Tibial artery (tissue), 4 donors: ENCODE results near the gene CLDN5.
"Not testable (repeated sequence)": the region's sequence is repeated elsewhere in the genome, so short reads cannot be mapped to it uniquely, and the experiment has no call there.

Experiments used
- DNase-seq, 2 donors: peaks; one replicate each; pipeline ENCODE4 v3.0.0-alpha.2; 2019
- H3K27ac ChIP-seq, 2 donors: fragments of 200-600 bp; sonication (generic) in 1 of 2; 1 replicate in 1 of 2; 2 replicates in 1 of 2; pipeline ENCODE4 v1.5.1; 2018 to 2019; ENCODE audit warnings: mild to moderate bottlenecking in 1 of 2
- H3K27me3 ChIP-seq, 2 donors: fragments of 200-600 bp; sonication (generic) in 1 of 2; one replicate each; pipeline versions ENCODE4 v1.5.1 to v1.6.0; 2016 to 2019
- H3K36me3 ChIP-seq, 3 donors: fragments of 200-600 bp; sonication (generic) in 2 of 3; one replicate each; pipeline ENCODE4 v1.5.1; 2016 to 2019; ENCODE audit warnings: mild to moderate bottlenecking in 2 of 3
- H3K4me1 ChIP-seq, 4 donors: fragments of 200-600 bp; sonication (generic) in 2 of 4; 1 replicate in 3 of 4; 2 replicates in 1 of 4; pipeline ENCODE4 v1.5.1; 2016 to 2019
- H3K4me3 ChIP-seq, 2 donors: fragments of 200-600 bp; sonication (generic) in 1 of 2; 1 replicate in 1 of 2; 2 replicates in 1 of 2; pipeline ENCODE4 v1.5.1; 2018 to 2019; ENCODE audit warnings: mild to moderate bottlenecking in 2 of 2
- H3K9me3 ChIP-seq, 3 donors: fragments of 200-600 bp; sonication (generic) in 1 of 3; one replicate each; pipeline ENCODE4 v1.5.1; 2016 to 2019
- intact Hi-C: fragments of 100-400 bp; cut with DNase I; formaldehyde crosslinking; loops from one replicate; pipeline ENCODE4 v1.15.0; 2023; ENCODE audit warnings: low total_unique reads
- TF ChIP-seq, protein P1 (sequence below), 2 experiments: fragments of 200-600 bp in 1 of 2; fragments of 450-650 bp in 1 of 2; IDR thresholded peaks; one replicate each; pipeline ENCODE4 v1.5.1; 2017 to 2019; ENCODE audit warnings: antibody characterized with exemption in 2 of 2, mild to moderate bottlenecking in 1 of 2, moderate library complexity in 1 of 2

Gene CLDN5

GRCh38 chr22:19536564-19536963 lies 12.4 kb upstream of the CLDN5 start:
- H3K4me1 ChIP-seq = no peaks in the 10 kb centered on the region
- H3K4me3 ChIP-seq = no peak overlapping the region
- H3K36me3 ChIP-seq = no peaks in the 10 kb centered on the region
- H3K9me3 ChIP-seq = no peaks in the 10 kb centered on the region
- H3K27me3 ChIP-seq = peaks cover 0 to 4% of the 10 kb centered on the region in 2 donors
- intact Hi-C loops = no loop called here
- TF ChIP-seq, protein P1, sequence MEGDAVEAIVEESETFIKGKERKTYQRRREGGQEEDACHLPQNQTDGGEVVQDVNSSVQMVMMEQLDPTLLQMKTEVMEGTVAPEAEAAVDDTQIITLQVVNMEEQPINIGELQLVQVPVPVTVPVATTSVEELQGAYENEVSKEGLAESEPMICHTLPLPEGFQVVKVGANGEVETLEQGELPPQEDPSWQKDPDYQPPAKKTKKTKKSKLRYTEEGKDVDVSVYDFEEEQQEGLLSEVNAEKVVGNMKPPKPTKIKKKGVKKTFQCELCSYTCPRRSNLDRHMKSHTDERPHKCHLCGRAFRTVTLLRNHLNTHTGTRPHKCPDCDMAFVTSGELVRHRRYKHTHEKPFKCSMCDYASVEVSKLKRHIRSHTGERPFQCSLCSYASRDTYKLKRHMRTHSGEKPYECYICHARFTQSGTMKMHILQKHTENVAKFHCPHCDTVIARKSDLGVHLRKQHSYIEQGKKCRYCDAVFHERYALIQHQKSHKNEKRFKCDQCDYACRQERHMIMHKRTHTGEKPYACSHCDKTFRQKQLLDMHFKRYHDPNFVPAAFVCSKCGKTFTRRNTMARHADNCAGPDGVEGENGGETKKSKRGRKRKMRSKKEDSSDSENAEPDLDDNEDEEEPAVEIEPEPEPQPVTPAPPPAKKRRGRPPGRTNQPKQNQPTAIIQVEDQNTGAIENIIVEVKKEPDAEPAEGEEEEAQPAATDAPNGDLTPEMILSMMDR (IDR thresholded peaks at IDR 0.05) = no peak
- no peak overlapping the region for H3K27ac ChIP-seq
- no peak for DNase-seq

DNA sequence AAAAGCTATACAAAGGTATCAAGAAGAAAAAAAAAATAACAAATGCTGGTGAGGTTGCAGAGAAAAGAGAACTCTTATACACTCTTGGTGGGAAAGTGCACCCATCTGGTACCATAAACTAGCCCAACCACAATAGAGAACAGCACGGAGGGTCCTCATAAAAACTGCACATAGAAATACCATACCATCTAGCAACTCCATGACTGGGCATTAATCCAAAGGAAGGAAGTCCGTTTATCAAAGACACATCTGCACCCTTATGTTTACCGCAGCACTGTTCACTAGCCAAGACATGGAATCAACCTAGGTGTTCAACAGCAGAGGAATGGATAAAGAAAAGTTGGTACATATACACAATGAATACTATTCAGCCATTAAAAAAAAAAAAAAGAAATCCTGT lies 10.8 kb upstream of the CLDN5 start:
- intact Hi-C loops = no loop called here
- no peak for DNase-seq
- H3K4me1 ChIP-seq = no peaks in the 10 kb centered on the region
- H3K4me3 ChIP-seq = no peak overlapping the region
- H3K36me3 ChIP-seq = no peaks in the 10 kb centered on the region
- TF ChIP-seq, protein P1 (IDR thresholded peaks at IDR 0.05) = no peak
- no peak overlapping the region for H3K27ac ChIP-seq
- no peaks in the 10 kb centered on the region for H3K9me3 ChIP-seq
- H3K27me3 ChIP-seq = peaks cover 0 to 4% of the 10 kb centered on the region in 2 donors

DNA sequence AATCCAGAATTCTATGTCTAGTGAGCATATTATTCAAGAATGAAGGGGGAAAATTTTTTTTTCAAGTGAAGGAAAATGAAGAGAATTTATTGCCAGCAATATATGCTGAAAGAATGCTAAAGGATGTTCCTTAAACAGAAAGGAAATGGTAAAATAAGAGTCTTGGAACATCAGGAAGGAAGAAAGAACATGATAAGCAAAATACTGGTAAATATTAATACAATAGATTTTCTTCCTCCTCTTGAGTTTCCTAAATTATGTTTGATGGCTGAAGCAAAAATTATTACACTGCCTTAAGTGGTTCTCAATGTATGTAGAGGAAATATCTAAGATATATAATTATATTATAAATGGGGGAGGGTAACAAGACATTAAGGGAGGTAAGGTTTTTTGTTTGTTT lies 9.6 kb upstream of the CLDN5 start:
- Histone ChIP-seq H3K27me3 (peaks cover 0 to 10% of the 10 kb centered on the region in 2 donors), H3K4me1 (no peaks in the 10 kb centered on the region), H3K36me3 (no peaks in the 10 kb centered on the region), H3K9me3 (no peaks in the 10 kb centered on the region), H3K27ac (no peak overlapping the region), H3K4me3 (no peak overlapping the region)
- intact Hi-C loops = no loop called here
- no peak for DNase-seq
- TF ChIP-seq, protein P1 (IDR thresholded peaks at IDR 0.05) = no peak

- Histone ChIP-seq H3K9me3 (no peaks in the 10 kb centered on the region), H3K4me1 (no peaks in the 10 kb centered on the region), H3K36me3 (no peaks in the 10 kb centered on the region), H3K27ac (no peak overlapping the region), H3K27me3 (peaks cover 0 to 12% of the 10 kb centered on the region in 2 donors), H3K4me3 (no peak overlapping the region)
- intact Hi-C loops = no loop called here
- no peak for DNase-seq
- TF ChIP-seq, protein P1 (IDR thresholded peaks at IDR 0.05) = no peak
Measured at GRCh38 chr22:19533049-19533626, 8.9 kb upstream of the CLDN5 start.

GRCh38 chr22:19531327-19531726 lies 7.1 kb upstream of the CLDN5 start:
- H3K4me3 ChIP-seq, intact Hi-C loops, H3K36me3 ChIP-seq, H3K9me3 ChIP-seq, H3K27ac ChIP-seq, H3K4me1 ChIP-seq, DNase-seq: not testable (repeated sequence)
- peaks cover 0 to 29% of the 10 kb centered on the region in 2 donors for H3K27me3 ChIP-seq

DNA sequence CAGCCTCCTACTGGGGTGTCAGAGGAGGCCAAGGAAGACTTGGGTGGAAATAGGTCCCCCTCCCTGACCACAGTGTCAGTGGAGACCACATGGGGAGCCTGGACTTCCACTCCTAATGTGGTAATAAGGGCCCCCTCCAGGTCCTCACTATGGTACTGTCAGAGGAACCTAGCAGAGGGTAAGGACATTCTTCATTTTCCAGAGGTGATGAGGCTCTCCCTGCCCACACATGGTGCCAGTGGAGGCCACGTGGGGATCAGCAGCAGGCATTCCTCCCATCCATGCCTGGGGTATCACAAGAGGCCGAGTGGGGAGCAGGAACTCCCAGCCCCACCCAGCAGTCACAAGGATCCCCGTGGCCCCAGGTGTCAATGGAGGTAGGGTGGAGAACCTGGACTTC lies 6.5 kb upstream of the CLDN5 start:
- H3K4me1 ChIP-seq = no peaks in the 10 kb centered on the region
- no peak overlapping the region for H3K27ac ChIP-seq
- H3K27me3 ChIP-seq = peaks cover 0 to 35% of the 10 kb centered on the region in 2 donors
- no peaks in the 10 kb centered on the region for H3K9me3 ChIP-seq
- intact Hi-C loops = no loop called here
- H3K4me3 ChIP-seq = no peak overlapping the region
- TF ChIP-seq, protein P1 (IDR thresholded peaks at IDR 0.05) = no peak
- H3K36me3 ChIP-seq = no peaks in the 10 kb centered on the region
- no peak for DNase-seq
